ENCODE data around the gene ARMC2.
A peak's percentile ranks its signal among the peaks of the same experiment; 100 is the strongest.
"Not testable (repeated sequence)": the region's sequence is repeated elsewhere in the genome, so short reads cannot be mapped to it uniquely, and the experiment has no call there.

The ARMC2 gene

GRCh38 chr6:108835218-108835850 lies 12.9 kb upstream of the ARMC2 start:
- peak; percentile 82 for DNase-seq

GRCh38 chr6:108836061-108836460 lies 12.2 kb upstream of the ARMC2 start:
- no peak for DNase-seq

- DNase-seq: no peak
Measured at GRCh38 chr6:108837236-108837971, 10.8 kb upstream of the ARMC2 start.

GRCh38 chr6:108838101-108838717 lies 10.0 kb upstream of the ARMC2 start:
- no peak for DNase-seq

GRCh38 chr6:108839083-108839642 lies 9.1 kb upstream of the ARMC2 start:
- DNase-seq: no peak

- DNase-seq: no peak
Measured at GRCh38 chr6:108840919-108841318, 7.3 kb upstream of the ARMC2 start.

GRCh38 chr6:108841377-108841855 lies 6.8 kb upstream of the ARMC2 start:
- DNase-seq: no peak

- DNase-seq: no peak
Measured at GRCh38 chr6:108844135-108844534, 4.1 kb upstream of the ARMC2 start.

- no peak for DNase-seq
Measured at GRCh38 chr6:108845145-108845544, 3.1 kb upstream of the ARMC2 start.

GRCh38 chr6:108846101-108846500 lies 2.1 kb upstream of the ARMC2 start:
- DNase-seq: no peak

GRCh38 chr6:108846628-108847027 lies 1.6 kb upstream of the ARMC2 start:
- no peak for DNase-seq

- no peak for DNase-seq
Measured at GRCh38 chr6:108847738-108848115, 495 bp upstream of the ARMC2 start.

GRCh38 chr6:108850669-108851465 lies 2.6 kb downstream of the ARMC2 start:
- DNase-seq: no peak

- DNase-seq: no peak
Measured at GRCh38 chr6:108851756-108852155, 3.5 kb downstream of the ARMC2 start.

- DNase-seq: no peak
Measured at GRCh38 chr6:108853077-108853476, 4.9 kb downstream of the ARMC2 start.

GRCh38 chr6:108862479-108863191 lies 14.4 kb downstream of the ARMC2 start:
- no peak for DNase-seq

GRCh38 chr6:108865751-108866286 lies 17.6 kb downstream of the ARMC2 start:
- not testable (repeated sequence) for DNase-seq

GRCh38 chr6:108866798-108867197 lies 18.6 kb downstream of the ARMC2 start:
- DNase-seq: no peak

- DNase-seq: no peak
Measured at GRCh38 chr6:108868647-108869046, 20.4 kb downstream of the ARMC2 start.

GRCh38 chr6:108869876-108870275 lies 21.7 kb downstream of the ARMC2 start:
- DNase-seq: no peak

- DNase-seq: no peak
Measured at GRCh38 chr6:108870357-108870756, 22.1 kb downstream of the ARMC2 start.

- no peak for DNase-seq
Measured at GRCh38 chr6:108872141-108872557, 23.9 kb downstream of the ARMC2 start.
